Panc1 (cell line): Measurements from ENCODE around the gene TMEM151B. TPM values are rescaled to one million over a fixed set of nuclear protein-coding genes. Genes with fewer than 3 reads are reported as not detected.
"Not testable (repeated sequence)": the region's sequence is repeated elsewhere in the genome, so short reads cannot be mapped to it uniquely, and the experiment has no call there.

Experiments used
- ATAC-seq: fragments of 200-7000 bp; cut with Tn5 transposase; 2 replicates; pipeline ENCODE4 v1.9.1; 2020; ENCODE audit warnings: mild to moderate bottlenecking, moderate library complexity
- BruUV-seq: library from RNA; stranded (reverse); fragments of 400-500 nt; replicated peaks from 2 replicates; lab custom pipeline; 2021; lab: Mats Ljungman, UMichigan
- CTCF ChIA-PET: fragments of 300-600 bp; sonication (Branson Sonifier 250); formaldehyde crosslinking; loops from one replicate; lab custom pipeline; 2022; ENCODE audit warnings: antibody characterized with exemption; lab: Charles Lee
- POLR2A ChIA-PET: fragments of 300-600 bp; sonication (Branson Sonifier 250); formaldehyde crosslinking; loops from one replicate; lab custom pipeline; 2022; ENCODE audit warnings: antibody characterized with exemption; lab: Charles Lee
- DNase-seq: peaks from one replicate; pipeline ENCODE4 v3.0.0-alpha.2; 2010; ENCODE audit warnings: low read depth, low spot score
- H3K27ac ChIP-seq: 2 replicates; pipeline ENCODE4 v1.5.1; 2011; ENCODE audit warnings: mild to moderate bottlenecking, low read length, inconsistent platforms
- H3K27me3 ChIP-seq: fragments of 200-500 bp; sonication (Bioruptor generic); 2 replicates; pipeline ENCODE4 v1.6.0; 2014; ENCODE audit warnings: low read length, inconsistent platforms; ENCODE audit not compliant: control insufficient read depth, insufficient read depth
- H3K36me3 ChIP-seq: fragments of 200-500 bp; sonication (Bioruptor generic); 2 replicates; pipeline ENCODE4 v1.5.1; 2014; ENCODE audit warnings: inconsistent platforms, mild to moderate bottlenecking, low read length, moderate library complexity; ENCODE audit not compliant: control insufficient read depth, insufficient read depth
- H3K4me1 ChIP-seq: 2 replicates; pipeline ENCODE4 v1.5.1; 2011; ENCODE audit warnings: inconsistent platforms, mild to moderate bottlenecking, low read length, moderate library complexity; ENCODE audit not compliant: control insufficient read depth, insufficient read depth
- H3K4me3 ChIP-seq, 2 experiments: 2 replicates each; pipeline ENCODE4 v1.5.1; 2011 to 2012; ENCODE audit warnings: low read depth in 2 of 2, low read length in 2 of 2, mild to moderate bottlenecking in 2 of 2, inconsistent platforms in 1 of 2, moderate library complexity in 1 of 2
- H3K9me3 ChIP-seq: fragments of 200-500 bp; sonication (Bioruptor generic); 2 replicates; pipeline ENCODE4 v1.5.1; 2014; ENCODE audit warnings: low read depth, mild to moderate bottlenecking, inconsistent platforms, low read length, moderate library complexity; ENCODE audit not compliant: control insufficient read depth, insufficient read depth
- CTCF ChIP-seq: fragments of 450-650 bp; IDR thresholded peaks from 2 replicates; pipeline ENCODE4 v1.5.1; 2017; ENCODE audit warnings: mild to moderate bottlenecking
- POLR2AphosphoS5 ChIP-seq: IDR thresholded peaks from 2 replicates; pipeline ENCODE4 v1.6.1; 2012; ENCODE audit warnings: mild to moderate bottlenecking, low read depth, low read length, moderate library complexity
- REST ChIP-seq, 2 experiments: IDR thresholded peaks; 2 replicates each; pipeline ENCODE4 v1.6.1; 2011 to 2012; ENCODE audit warnings: low read depth in 2 of 2, control low read depth in 1 of 2, low read length in 1 of 2, mild to moderate bottlenecking in 1 of 2, moderate library complexity in 1 of 2; ENCODE audit not compliant: insufficient read depth in 1 of 2
- SIN3A ChIP-seq: IDR thresholded peaks from 2 replicates; pipeline ENCODE4 v1.6.1; 2012; ENCODE audit warnings: low read depth, mild to moderate bottlenecking, low read length, moderate library complexity, borderline replicate concordance; ENCODE audit not compliant: insufficient read depth
- TCF7L2 ChIP-seq: IDR thresholded peaks from 2 replicates; pipeline ENCODE4 v1.6.1; 2011; ENCODE audit warnings: mild to moderate bottlenecking, low read depth, low read length, inconsistent platforms
- in situ Hi-C: cut with HindIII; loops from 2 replicates; pipeline ENCODE4 v1.10.0; 2016; ENCODE audit warnings: low sequenced_read_pairs, low pct_unique_long_range_greater_than_20kb
- intact Hi-C: fragments of 100-400 bp; cut with micrococcal nuclease; formaldehyde crosslinking; loops from one replicate; pipeline ENCODE4 v1.10.0; 2022; ENCODE audit not compliant: unreplicated experiment
- total RNA-seq: library from RNA; stranded (reverse); gene quantifications from one replicate; pipeline ENCODE4 v1.2.1, GENCODE V29; 2021; ENCODE audit not compliant: unreplicated experiment

Gene TMEM151B
- total RNA-seq, 1 experiment from 2014 or later = 0.18 TPM

GRCh38 chr6:44342489-44342888 lies 72.2 kb downstream of the TMEM151B start, which contains the start of gene SPATS1:
TSS of gene SPATS1 (plus strand) at chr6:44342650. CDS start at chr6:44343096, 446 bp downstream.
- H3K4me1 ChIP-seq = peaks cover 6% of the 10 kb centered on the region; the same call in 1 of the 2 replicates
- DNase-seq (no peak), ATAC-seq (no peak)
- no peaks in the 10 kb centered on the region for H3K36me3 ChIP-seq
- in situ Hi-C loops = no loop called here
- ChIA-PET POLR2A (no interaction called here), CTCF (no interaction called here)
- H3K27ac ChIP-seq = no peak within 1 kb of the TSS
- no peak within 1 kb of the TSS for H3K4me3 ChIP-seq
- intact Hi-C loops = no loop called here
- TF ChIP-seq POLR2AphosphoS5 = no peak
- H3K9me3 ChIP-seq = no peaks in the 10 kb centered on the region
- no TSS peak for BruUV-seq
- peaks cover 3% of the 10 kb centered on the region; the same call in 1 of the 2 replicates for H3K27me3 ChIP-seq

GRCh38 chr6:44346818-44347217 lies 76.6 kb downstream of the TMEM151B start:
- intact Hi-C loops, POLR2A ChIA-PET, in situ Hi-C loops, H3K9me3 ChIP-seq, CTCF ChIA-PET, DNase-seq, H3K27me3 ChIP-seq, H3K4me1 ChIP-seq, H3K36me3 ChIP-seq, H3K27ac ChIP-seq, ATAC-seq, BruUV-seq, H3K4me3 ChIP-seq: not testable (repeated sequence)

- in situ Hi-C loops = no loop called here
These were observed 79.8 kb downstream of the TMEM151B start for GRCh38 chr6:44349904-44350649.

GRCh38 chr6:44350650-44350994 lies 80.4 kb downstream of the TMEM151B start:
- H3K4me1 ChIP-seq, BruUV-seq, DNase-seq, H3K27me3 ChIP-seq, intact Hi-C loops, H3K9me3 ChIP-seq, H3K27ac ChIP-seq, POLR2A ChIA-PET, in situ Hi-C loops, CTCF ChIA-PET, ATAC-seq, H3K36me3 ChIP-seq, H3K4me3 ChIP-seq: not testable (repeated sequence)

More at GRCh38 chr6:44349904-44350649, 79.8 kb downstream of the TMEM151B start:
- BruUV-seq = no TSS peak
- H3K36me3 ChIP-seq = no peaks in the 10 kb centered on the region
- CTCF ChIA-PET = no interaction called here
- DNase-seq (no peak), ATAC-seq (no peak)
- no peaks in the 10 kb centered on the region for H3K27me3 ChIP-seq
- no peak overlapping the region for H3K27ac ChIP-seq
- TF ChIP-seq TCF7L2 = no peak
- no peak for TF ChIP-seq POLR2AphosphoS5
- no peak for TF ChIP-seq REST (IDR thresholded peaks at IDR 0.05; ENCODE audit: insufficient read depth in 1 of 2, low read depth in 2 of 2, low read length in 1 of 2)
- no peak for TF ChIP-seq SIN3A
- TF ChIP-seq CTCF = no peak
- no peaks in the 10 kb centered on the region for H3K9me3 ChIP-seq
- no peak overlapping the region for H3K4me3 ChIP-seq
- POLR2A ChIA-PET = no interaction called here
- no peaks in the 10 kb centered on the region for H3K4me1 ChIP-seq
- intact Hi-C loops = no loop called here
